ENCODE results near the gene USB1. TPM values are rescaled to one million over a fixed set of nuclear protein-coding genes. Genes with fewer than 3 reads are reported as not detected.

The USB1 gene
- total RNA-seq, 3 donors from 2014 or later = 45.1 to 50.2 (median 47.4) TPM

DNA sequence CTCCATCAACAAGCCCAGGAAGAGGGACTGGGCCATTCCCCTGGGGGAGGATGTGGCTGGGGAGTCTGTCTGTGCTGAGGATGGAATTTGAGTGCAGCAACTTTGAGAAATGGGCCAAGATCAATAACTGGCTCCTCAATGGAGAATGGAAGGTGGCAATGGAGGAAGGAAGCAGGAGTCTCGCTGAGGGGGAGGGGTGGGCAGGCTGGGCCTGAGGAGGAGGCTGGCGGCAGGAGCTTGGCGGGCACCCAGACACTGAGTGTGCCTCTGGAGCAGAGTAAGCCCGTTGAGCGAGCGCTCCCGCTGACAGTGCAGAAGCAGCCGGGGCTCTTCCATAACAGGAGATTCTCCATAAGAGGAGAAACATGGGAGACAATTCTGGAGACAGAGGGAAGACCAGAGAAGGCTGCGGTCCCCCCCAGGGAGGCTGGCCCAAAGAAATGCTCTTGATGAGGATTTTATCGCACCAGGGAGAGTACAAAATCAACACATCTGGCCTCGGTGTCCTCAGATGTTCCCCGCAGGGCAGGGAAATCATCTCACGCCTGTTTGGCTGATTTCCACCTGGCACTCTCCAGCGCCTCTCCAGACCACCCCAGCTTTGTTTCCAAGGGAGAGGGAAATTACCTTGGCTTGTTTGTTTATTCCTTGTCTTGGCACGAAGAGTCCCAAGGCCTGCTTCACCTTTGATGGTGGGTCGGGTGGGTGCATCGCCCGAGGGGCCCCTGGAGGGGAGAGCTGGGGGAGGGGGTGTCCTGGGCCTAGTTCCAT is 21.6 kb downstream of the USB1 start:
- H3K36me3 ChIP-seq (ENCODE audit: low read depth) = no peaks in the 10 kb centered on the region
- intact Hi-C loops (cut with DNase I, micrococcal nuclease) = loop anchor here in 1 of 2 donors (5.0 kb wide), 1 partner anchor 100 kb away; no protein-coding TSS in a partner anchor
- no peak for TF ChIP-seq CTCF (IDR thresholded peaks at IDR 0.05)
- peaks cover 32% of the 10 kb centered on the region for H3K4me1 ChIP-seq (ENCODE audit: low read depth)
- H3K9me3 ChIP-seq = no peaks in the 10 kb centered on the region
- DNase-seq (peak; percentile 79 to 82 (median 80)), ATAC-seq (no peak)
- H3K4me3 ChIP-seq = no peak overlapping the region

GRCh38 chr16:58024486-58025350 is 23.5 kb downstream of the USB1 start:
- peak overlapping the region; percentile 92 for H3K4me3 ChIP-seq
- no peaks in the 10 kb centered on the region for H3K9me3 ChIP-seq
- DNase-seq (peak; percentile 92 to 93 (median 93)), ATAC-seq (peak; percentile 67)
- peaks cover 50% of the 10 kb centered on the region for H3K4me1 ChIP-seq (ENCODE audit: low read depth)
- no peaks in the 10 kb centered on the region for H3K36me3 ChIP-seq (ENCODE audit: low read depth)
- intact Hi-C loops (cut with DNase I, micrococcal nuclease) = loop anchor here in 1 of 2 donors (5.0 kb wide), 1 partner anchor 98 kb away; no protein-coding TSS in a partner anchor
- no peak for TF ChIP-seq CTCF (IDR thresholded peaks at IDR 0.05)

- no peaks in the 10 kb centered on the region for H3K36me3 ChIP-seq (ENCODE audit: low read depth)
- peaks cover 51% of the 10 kb centered on the region for H3K4me1 ChIP-seq (ENCODE audit: low read depth)
- no peak for TF ChIP-seq CTCF (IDR thresholded peaks at IDR 0.05)
- peak within 1 kb of the TSS; percentile 92 for H3K4me3 ChIP-seq
- ATAC-seq (peak; percentile 69), DNase-seq (peak; percentile 95 to 97 (median 96))
- no peaks in the 10 kb centered on the region for H3K9me3 ChIP-seq
- intact Hi-C loops (cut with DNase I, micrococcal nuclease) = no loop called here
Observed at GRCh38 chr16:58025351-58026138, 24.3 kb downstream of the USB1 start, which contains the start of gene MMP15. Gene MMP15, plus strand, starts transcription at chr16:58025754. Its CDS starts 597 bp downstream, at chr16:58026351.

- DNase-seq (peak; percentile 56 to 74 (median 73)), ATAC-seq (peak; percentile 6)
- H3K4me3 ChIP-seq = peak overlapping the region; percentile 92
- peaks cover 51% of the 10 kb centered on the region for H3K4me1 ChIP-seq (ENCODE audit: low read depth)
- intact Hi-C loops (cut with DNase I, micrococcal nuclease) = no loop called here
- H3K9me3 ChIP-seq = no peaks in the 10 kb centered on the region
- TF ChIP-seq CTCF (IDR thresholded peaks at IDR 0.05) = no peak
- H3K36me3 ChIP-seq (ENCODE audit: low read depth) = no peaks in the 10 kb centered on the region
Observed at GRCh38 chr16:58026139-58026704, 25.0 kb downstream of the USB1 start.

- Histone ChIP-seq H3K9me3 (no peaks in the 10 kb centered on the region), H3K4me3 (peak overlapping the region; percentile 92), H3K4me1 (ENCODE audit: low read depth) (peaks cover 51% of the 10 kb centered on the region), H3K36me3 (ENCODE audit: low read depth) (no peaks in the 10 kb centered on the region)
- TF ChIP-seq CTCF (IDR thresholded peaks at IDR 0.05) = no peak
- intact Hi-C loops (cut with DNase I, micrococcal nuclease) = no loop called here
- DNase-seq (peak; percentile 44 to 72 (median 62)), ATAC-seq (no peak)
Observed at GRCh38 chr16:58026705-58027160, 25.5 kb downstream of the USB1 start.

Data from mucosa of descending colon (tissue), 3 donors.